Panc1 (cell line): ENCODE measurements around the gene LIMK2. TPM values are rescaled to one million over a fixed set of nuclear protein-coding genes. Genes with fewer than 3 reads are reported as not detected.

Source experiments
- ATAC-seq: fragments of 200-7000 bp; cut with Tn5 transposase; 2 replicates; pipeline ENCODE4 v1.9.1; 2020; ENCODE audit warnings: mild to moderate bottlenecking, moderate library complexity
- BruUV-seq: library from RNA; stranded (reverse); fragments of 400-500 nt; replicated peaks from 2 replicates; lab custom pipeline; 2021; lab: Mats Ljungman, UMichigan
- CTCF ChIA-PET: fragments of 300-600 bp; sonication (Branson Sonifier 250); formaldehyde crosslinking; loops from one replicate; lab custom pipeline; 2022; ENCODE audit warnings: antibody characterized with exemption; lab: Charles Lee
- POLR2A ChIA-PET: fragments of 300-600 bp; sonication (Branson Sonifier 250); formaldehyde crosslinking; loops from one replicate; lab custom pipeline; 2022; ENCODE audit warnings: antibody characterized with exemption; lab: Charles Lee
- DNase-seq: peaks from one replicate; pipeline ENCODE4 v3.0.0-alpha.2; 2010; ENCODE audit warnings: low read depth, low spot score
- H3K27ac ChIP-seq: 2 replicates; pipeline ENCODE4 v1.5.1; 2011; ENCODE audit warnings: mild to moderate bottlenecking, low read length, inconsistent platforms
- H3K27me3 ChIP-seq: fragments of 200-500 bp; sonication (Bioruptor generic); 2 replicates; pipeline ENCODE4 v1.6.0; 2014; ENCODE audit warnings: low read length, inconsistent platforms; ENCODE audit not compliant: control insufficient read depth, insufficient read depth
- H3K36me3 ChIP-seq: fragments of 200-500 bp; sonication (Bioruptor generic); 2 replicates; pipeline ENCODE4 v1.5.1; 2014; ENCODE audit warnings: inconsistent platforms, mild to moderate bottlenecking, low read length, moderate library complexity; ENCODE audit not compliant: control insufficient read depth, insufficient read depth
- H3K4me1 ChIP-seq: 2 replicates; pipeline ENCODE4 v1.5.1; 2011; ENCODE audit warnings: inconsistent platforms, mild to moderate bottlenecking, low read length, moderate library complexity; ENCODE audit not compliant: control insufficient read depth, insufficient read depth
- H3K4me3 ChIP-seq, 2 experiments: 2 replicates each; pipeline ENCODE4 v1.5.1; 2011 to 2012; ENCODE audit warnings: low read depth in 2 of 2, low read length in 2 of 2, mild to moderate bottlenecking in 2 of 2, inconsistent platforms in 1 of 2, moderate library complexity in 1 of 2
- H3K9me3 ChIP-seq: fragments of 200-500 bp; sonication (Bioruptor generic); 2 replicates; pipeline ENCODE4 v1.5.1; 2014; ENCODE audit warnings: low read depth, mild to moderate bottlenecking, inconsistent platforms, low read length, moderate library complexity; ENCODE audit not compliant: control insufficient read depth, insufficient read depth
- CTCF ChIP-seq: fragments of 450-650 bp; IDR thresholded peaks from 2 replicates; pipeline ENCODE4 v1.5.1; 2017; ENCODE audit warnings: mild to moderate bottlenecking
- POLR2AphosphoS5 ChIP-seq: IDR thresholded peaks from 2 replicates; pipeline ENCODE4 v1.6.1; 2012; ENCODE audit warnings: mild to moderate bottlenecking, low read depth, low read length, moderate library complexity
- SIN3A ChIP-seq: IDR thresholded peaks from 2 replicates; pipeline ENCODE4 v1.6.1; 2012; ENCODE audit warnings: low read depth, mild to moderate bottlenecking, low read length, moderate library complexity, borderline replicate concordance; ENCODE audit not compliant: insufficient read depth
- TCF7L2 ChIP-seq: IDR thresholded peaks from 2 replicates; pipeline ENCODE4 v1.6.1; 2011; ENCODE audit warnings: mild to moderate bottlenecking, low read depth, low read length, inconsistent platforms
- in situ Hi-C: cut with HindIII; loops from 2 replicates; pipeline ENCODE4 v1.10.0; 2016; ENCODE audit warnings: low sequenced_read_pairs, low pct_unique_long_range_greater_than_20kb
- intact Hi-C: fragments of 100-400 bp; cut with micrococcal nuclease; formaldehyde crosslinking; loops from one replicate; pipeline ENCODE4 v1.10.0; 2022; ENCODE audit not compliant: unreplicated experiment
- total RNA-seq: library from RNA; stranded (reverse); gene quantifications from one replicate; pipeline ENCODE4 v1.2.1, GENCODE V29; 2021; ENCODE audit not compliant: unreplicated experiment
- TF ChIP-seq, protein P1 (sequence below), 2 experiments: IDR thresholded peaks; 2 replicates each; pipeline ENCODE4 v1.6.1; 2011 to 2012; ENCODE audit warnings: low read depth in 2 of 2, control low read depth in 1 of 2, low read length in 1 of 2, mild to moderate bottlenecking in 1 of 2, moderate library complexity in 1 of 2; ENCODE audit not compliant: insufficient read depth in 1 of 2

LIMK2 gene
- total RNA-seq, 1 experiment from 2014 or later: 12.6 TPM

- CTCF ChIA-PET: no interaction called here
- no peaks in the 10 kb centered on the region for H3K9me3 ChIP-seq
- no peaks in the 10 kb centered on the region for H3K27me3 ChIP-seq
- TF ChIP-seq SIN3A (no peak), POLR2AphosphoS5 (no peak), TCF7L2 (no peak), CTCF (no peak)
- TF ChIP-seq, protein P1, sequence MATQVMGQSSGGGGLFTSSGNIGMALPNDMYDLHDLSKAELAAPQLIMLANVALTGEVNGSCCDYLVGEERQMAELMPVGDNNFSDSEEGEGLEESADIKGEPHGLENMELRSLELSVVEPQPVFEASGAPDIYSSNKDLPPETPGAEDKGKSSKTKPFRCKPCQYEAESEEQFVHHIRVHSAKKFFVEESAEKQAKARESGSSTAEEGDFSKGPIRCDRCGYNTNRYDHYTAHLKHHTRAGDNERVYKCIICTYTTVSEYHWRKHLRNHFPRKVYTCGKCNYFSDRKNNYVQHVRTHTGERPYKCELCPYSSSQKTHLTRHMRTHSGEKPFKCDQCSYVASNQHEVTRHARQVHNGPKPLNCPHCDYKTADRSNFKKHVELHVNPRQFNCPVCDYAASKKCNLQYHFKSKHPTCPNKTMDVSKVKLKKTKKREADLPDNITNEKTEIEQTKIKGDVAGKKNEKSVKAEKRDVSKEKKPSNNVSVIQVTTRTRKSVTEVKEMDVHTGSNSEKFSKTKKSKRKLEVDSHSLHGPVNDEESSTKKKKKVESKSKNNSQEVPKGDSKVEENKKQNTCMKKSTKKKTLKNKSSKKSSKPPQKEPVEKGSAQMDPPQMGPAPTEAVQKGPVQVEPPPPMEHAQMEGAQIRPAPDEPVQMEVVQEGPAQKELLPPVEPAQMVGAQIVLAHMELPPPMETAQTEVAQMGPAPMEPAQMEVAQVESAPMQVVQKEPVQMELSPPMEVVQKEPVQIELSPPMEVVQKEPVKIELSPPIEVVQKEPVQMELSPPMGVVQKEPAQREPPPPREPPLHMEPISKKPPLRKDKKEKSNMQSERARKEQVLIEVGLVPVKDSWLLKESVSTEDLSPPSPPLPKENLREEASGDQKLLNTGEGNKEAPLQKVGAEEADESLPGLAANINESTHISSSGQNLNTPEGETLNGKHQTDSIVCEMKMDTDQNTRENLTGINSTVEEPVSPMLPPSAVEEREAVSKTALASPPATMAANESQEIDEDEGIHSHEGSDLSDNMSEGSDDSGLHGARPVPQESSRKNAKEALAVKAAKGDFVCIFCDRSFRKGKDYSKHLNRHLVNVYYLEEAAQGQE (IDR thresholded peaks at IDR 0.05; ENCODE audit: insufficient read depth in 1 of 2, low read depth in 2 of 2, low read length in 1 of 2): no peak
- POLR2A ChIA-PET: no interaction called here
- H3K4me1 ChIP-seq: peaks cover 3% of the 10 kb centered on the region; the same call in 1 of the 2 replicates
- H3K27ac ChIP-seq: no peak overlapping the region
- H3K36me3 ChIP-seq: no peaks in the 10 kb centered on the region
- intact Hi-C loops: no loop called here
- BruUV-seq: no TSS peak
- H3K4me3 ChIP-seq: no peak overlapping the region
- DNase-seq (no peak), ATAC-seq (no peak)
- in situ Hi-C loops: no loop called here
Measured at GRCh38 chr22:31184015-31184414, 28.1 kb upstream of the LIMK2 start.

- intact Hi-C loops: no loop called here
- in situ Hi-C loops: no loop called here
- CTCF ChIA-PET: no interaction called here
- Histone ChIP-seq H3K36me3 (no peaks in the 10 kb centered on the region), H3K9me3 (no peaks in the 10 kb centered on the region), H3K4me3 (no peak overlapping the region), H3K27ac (no peak overlapping the region), H3K4me1 (no peaks in the 10 kb centered on the region), H3K27me3 (no peaks in the 10 kb centered on the region)
- TF ChIP-seq CTCF (no peak), POLR2AphosphoS5 (no peak), TCF7L2 (no peak), SIN3A (no peak)
- TF ChIP-seq, protein P1 (IDR thresholded peaks at IDR 0.05; ENCODE audit: insufficient read depth in 1 of 2, low read depth in 2 of 2, low read length in 1 of 2): no peak
- POLR2A ChIA-PET: interaction anchor here (0.6 kb wide), 1 partner anchor 570 kb away, joined by 4 read pairs; no protein-coding TSS in a partner anchor
- no peak for DNase-seq
- no peak for ATAC-seq
- no TSS peak for BruUV-seq
Measured at GRCh38 chr22:31185056-31185455, 27.0 kb upstream of the LIMK2 start.
